OCI-LY3 (cell line): ENCODE results near the gene UBE4A.

ENCODE experiments used
- EZH2phosphoT487 ChIP-seq: fragments of 200-600 bp; shearing (Covaris generic); IDR thresholded peaks from 2 replicates; pipeline ENCODE4 v1.6.1; 2018; ENCODE audit warnings: antibody characterized with exemption, mixed run types, low read depth
- TF ChIP-seq, protein P1 (sequence below): fragments of 200-600, 300-600 bp; sonication (generic); IDR thresholded peaks from 2 replicates; pipeline ENCODE4 v1.5.1; 2014; ENCODE audit warnings: antibody characterized with exemption, low read length, low read depth

DNA sequence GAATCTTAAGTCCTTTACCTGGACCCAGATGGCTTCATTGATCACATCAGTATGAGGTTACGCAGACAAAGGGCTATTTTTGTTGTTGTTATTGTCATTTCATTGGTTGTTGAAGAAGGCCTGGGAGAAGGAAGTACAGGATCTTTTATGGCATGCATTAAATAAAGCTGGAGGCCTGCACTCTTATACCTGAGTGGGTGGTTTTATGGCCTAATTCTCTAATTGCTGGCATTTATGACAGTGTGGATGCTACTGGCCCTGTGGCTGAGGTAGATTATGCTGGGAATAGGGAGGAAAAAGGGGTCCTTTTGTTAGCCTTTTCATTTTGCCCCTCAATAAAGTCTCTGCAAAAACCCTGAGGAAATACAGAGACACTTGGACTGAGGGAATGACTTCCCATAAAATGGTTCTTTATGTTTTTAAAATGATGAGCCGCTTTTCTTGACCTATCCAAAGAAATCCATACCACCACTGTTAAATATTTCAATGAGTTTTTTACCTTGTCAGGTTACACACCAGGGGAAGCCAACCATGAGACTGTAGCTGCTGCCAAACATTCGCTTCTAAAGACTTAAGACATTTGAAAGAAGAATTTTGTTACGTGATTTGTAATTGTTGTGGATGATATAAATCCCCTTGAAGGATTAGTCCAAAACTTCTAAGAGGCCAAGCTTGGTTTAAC, 83.6 kb downstream of the UBE4A start:
- TF ChIP-seq, protein P1, sequence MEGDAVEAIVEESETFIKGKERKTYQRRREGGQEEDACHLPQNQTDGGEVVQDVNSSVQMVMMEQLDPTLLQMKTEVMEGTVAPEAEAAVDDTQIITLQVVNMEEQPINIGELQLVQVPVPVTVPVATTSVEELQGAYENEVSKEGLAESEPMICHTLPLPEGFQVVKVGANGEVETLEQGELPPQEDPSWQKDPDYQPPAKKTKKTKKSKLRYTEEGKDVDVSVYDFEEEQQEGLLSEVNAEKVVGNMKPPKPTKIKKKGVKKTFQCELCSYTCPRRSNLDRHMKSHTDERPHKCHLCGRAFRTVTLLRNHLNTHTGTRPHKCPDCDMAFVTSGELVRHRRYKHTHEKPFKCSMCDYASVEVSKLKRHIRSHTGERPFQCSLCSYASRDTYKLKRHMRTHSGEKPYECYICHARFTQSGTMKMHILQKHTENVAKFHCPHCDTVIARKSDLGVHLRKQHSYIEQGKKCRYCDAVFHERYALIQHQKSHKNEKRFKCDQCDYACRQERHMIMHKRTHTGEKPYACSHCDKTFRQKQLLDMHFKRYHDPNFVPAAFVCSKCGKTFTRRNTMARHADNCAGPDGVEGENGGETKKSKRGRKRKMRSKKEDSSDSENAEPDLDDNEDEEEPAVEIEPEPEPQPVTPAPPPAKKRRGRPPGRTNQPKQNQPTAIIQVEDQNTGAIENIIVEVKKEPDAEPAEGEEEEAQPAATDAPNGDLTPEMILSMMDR: no peak
- no peak for TF ChIP-seq EZH2phosphoT487
